HG02678 (cell line): ENCODE data around the gene GPX4.

Experiments used
- ATAC-seq: cut with Tn5 transposase; IDR thresholded peaks from one replicate; pipeline ENCODE4 v1.9.1; 2021; ENCODE audit warnings: mild to moderate bottlenecking, moderate library complexity; ENCODE audit not compliant: unreplicated experiment

Gene GPX4

DNA sequence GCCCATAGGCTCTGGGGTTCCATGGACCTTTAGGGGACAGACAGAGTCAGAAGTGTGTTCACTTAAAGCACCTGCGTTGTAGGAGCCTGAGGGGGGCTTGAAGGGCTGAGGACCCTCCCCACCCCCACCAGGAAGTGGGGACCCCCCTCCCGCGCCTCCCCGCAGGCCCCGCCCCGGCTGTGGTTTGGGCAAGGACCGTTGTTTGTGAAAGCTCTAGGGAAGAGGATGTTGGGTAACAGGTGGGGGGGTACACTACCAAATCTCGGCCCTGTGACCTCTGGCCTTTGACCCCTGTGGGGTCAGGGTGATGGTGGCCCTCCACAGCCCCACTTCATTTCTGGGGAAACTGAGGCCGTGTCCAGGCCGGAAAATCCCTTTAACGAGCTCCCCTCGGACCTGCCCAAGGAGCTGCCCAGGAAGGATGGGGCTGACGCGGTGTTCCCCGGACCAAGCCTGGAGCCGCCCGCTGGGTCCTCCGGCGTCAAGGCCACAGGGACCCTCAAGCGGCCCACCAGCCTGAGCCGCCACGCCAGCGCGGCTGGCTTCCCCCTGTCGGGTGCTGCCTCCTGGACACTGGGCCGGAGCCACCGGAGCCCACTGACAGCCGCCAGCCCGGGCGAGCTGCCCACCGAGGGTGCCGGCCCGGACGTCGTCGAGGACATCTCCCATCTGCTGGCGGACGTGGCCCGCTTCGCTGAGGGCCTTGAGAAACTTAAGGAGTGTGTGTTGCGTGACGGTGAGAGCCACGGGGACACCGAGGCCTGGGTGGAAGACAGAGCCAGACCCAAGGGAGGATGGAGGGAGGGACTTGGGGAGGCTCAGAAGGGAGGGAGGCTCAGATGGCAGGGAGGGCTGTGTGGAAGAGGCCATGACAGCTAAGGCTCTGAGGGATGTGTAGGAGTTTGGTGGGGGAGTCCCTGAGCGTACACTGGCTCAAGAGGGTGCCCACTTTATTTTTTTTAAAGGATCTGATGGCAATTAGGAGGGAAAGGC is 35.5 kb upstream of the GPX4 start:
- no peak for ATAC-seq

GRCh38 chr19:1069009-1069779 is 34.6 kb upstream of the GPX4 start:
- no peak for ATAC-seq

GRCh38 chr19:1070576-1070930 is 33.2 kb upstream of the GPX4 start:
- ATAC-seq: no peak

DNA sequence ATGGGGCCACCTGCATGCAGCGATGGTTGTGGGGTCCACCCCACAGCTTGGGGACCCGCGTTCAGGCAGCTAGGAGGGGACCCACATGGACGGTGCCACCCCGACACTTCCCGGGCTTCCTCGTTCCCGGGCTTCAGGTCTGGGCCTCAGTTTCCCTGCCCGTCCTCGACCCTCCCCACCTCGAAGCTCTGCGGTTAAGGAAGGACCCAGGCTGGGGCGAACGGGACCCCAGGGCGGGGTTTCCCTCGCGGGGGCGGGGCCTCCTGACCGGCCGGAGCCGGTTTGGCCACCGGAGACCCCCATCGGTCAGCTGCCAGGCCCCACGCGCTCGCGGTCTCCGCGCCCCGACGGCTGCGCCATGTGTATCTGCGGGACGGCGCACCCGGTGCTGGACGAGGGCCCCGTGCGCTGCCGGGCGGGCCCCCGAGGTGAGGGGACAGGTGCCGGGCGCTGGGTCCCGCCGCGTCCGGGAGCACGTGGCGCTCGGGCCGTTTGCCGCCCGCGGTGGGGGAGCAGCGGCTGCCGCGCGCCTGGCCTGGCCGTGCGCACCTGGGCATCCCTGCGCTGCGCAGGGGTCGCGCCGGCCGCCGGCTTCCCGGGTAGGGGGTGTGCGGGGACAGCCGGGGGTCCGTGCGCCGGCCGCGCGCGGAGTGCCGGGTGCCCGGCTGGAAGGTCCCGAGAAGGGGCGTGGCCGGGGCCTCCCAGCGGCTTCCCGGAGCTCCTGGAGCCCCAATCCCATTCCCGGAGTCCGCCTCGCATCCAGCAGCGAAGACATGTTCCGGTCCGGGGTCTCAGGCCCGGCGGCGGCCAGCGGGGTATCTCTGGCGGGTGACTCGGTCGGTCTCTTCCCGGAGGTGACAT is 32.6 kb upstream of the GPX4 start:
- ATAC-seq: no peak

GRCh38 chr19:1072371-1073015 is 31.3 kb upstream of the GPX4 start:
- no peak for ATAC-seq

DNA sequence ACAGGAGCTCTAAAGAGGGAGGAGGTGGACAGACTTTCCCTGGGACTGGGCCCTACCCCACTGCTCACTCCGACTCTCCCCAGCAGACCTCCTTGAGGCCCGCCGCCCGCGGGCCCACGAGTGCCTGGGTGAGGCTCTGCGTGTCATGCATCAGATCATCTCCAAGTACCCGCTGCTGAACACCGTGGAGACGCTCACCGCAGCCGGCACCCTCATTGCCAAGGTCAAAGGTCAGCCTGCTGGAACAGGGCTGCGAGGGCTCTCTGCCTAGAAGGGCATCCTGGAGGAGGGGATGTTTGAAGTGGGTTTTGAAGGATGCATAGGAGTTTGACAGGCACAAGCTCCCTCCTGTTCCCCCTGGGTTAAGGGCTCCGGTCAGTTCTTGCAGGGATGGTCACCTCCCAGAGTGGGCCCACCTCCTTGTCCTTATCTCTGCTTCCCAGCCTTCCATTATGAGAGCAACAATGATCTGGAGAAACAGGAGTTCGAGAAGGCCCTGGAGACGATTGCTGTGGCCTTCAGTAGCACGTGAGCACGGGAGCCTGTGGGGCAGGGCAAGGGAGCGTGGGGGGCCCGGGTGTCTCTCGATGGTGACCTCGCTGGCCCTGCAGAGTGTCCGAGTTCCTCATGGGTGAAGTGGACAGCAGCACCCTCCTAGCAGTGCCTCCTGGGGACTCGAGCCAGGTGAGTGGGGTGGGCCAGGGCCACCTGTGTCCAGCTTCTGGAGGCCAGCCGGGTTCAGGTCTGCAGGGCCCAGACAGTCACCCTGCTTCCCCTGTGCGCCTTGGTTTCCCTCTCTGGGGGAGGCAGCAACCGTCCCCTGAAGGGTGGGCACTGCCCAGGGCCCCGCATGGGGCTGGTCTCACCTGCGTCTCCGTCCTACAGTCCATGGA is 30.5 kb upstream of the GPX4 start:
- no peak for ATAC-seq

GRCh38 chr19:1073956-1074517 is 29.8 kb upstream of the GPX4 start:
- no peak for ATAC-seq

DNA sequence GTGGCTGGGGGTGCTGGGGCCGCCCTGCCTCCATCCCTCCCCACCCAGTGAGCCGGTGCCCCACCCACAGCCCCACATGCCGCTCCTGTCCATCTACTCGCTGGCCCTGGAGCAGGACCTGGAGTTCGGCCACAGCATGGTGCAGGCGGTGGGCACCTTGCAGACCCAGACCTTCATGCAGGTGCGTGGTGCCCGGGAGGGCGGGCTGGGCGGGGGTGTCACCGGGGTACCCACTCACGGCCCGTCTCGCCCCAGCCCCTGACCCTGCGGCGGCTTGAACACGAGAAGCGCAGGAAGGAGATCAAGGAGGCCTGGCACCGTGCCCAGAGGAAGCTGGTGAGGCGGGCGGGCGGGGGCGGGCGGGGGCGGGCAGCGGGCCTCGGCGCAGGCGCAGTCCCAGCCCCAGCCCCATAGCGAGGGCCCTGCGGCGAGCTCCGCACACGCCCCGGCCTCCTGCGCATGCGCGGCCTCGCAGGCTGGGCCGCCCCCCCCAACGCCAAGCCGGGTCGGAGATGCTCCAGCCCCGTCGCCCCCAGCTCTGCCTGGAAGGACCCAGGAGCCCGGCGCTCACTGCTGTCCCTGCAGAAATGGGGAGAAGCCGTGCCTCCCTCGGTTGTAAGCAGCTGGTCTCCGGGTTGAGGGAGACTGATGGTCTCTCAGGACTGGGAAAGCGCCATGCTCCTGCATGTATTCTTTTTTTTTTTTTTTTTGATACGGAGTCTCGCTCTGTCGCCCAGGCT is 29.1 kb upstream of the GPX4 start:
- peak; percentile 45 for ATAC-seq

- ATAC-seq: no peak
These were observed 27.8 kb upstream of the GPX4 start for GRCh38 chr19:1076046-1076386.

DNA sequence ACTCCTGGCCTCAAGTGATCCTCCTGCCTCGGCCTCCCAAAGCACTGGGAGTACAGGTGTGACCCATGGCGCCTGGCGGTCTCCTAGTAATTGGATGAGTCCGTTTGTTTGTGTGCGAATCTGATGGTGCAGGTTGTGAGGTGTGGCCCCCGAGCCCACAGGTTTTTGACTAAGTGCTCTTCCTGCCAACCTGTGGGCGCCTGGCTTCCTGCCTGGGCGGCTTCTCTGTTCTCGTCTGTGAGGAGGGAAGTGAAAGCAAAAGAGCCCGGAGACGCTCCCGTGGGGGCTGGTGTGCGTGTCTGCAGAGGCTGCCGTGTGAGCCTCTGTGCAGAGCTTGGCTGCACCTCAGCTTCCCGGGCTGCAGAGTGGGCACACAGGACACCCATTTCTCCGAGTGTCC is 26.8 kb upstream of the GPX4 start:
- peak; percentile 61 for ATAC-seq

GRCh38 chr19:1079566-1080111 is 24.2 kb upstream of the GPX4 start:
- no peak for ATAC-seq

- no peak for ATAC-seq
These were observed 23.2 kb upstream of the GPX4 start for GRCh38 chr19:1080360-1081161.

DNA sequence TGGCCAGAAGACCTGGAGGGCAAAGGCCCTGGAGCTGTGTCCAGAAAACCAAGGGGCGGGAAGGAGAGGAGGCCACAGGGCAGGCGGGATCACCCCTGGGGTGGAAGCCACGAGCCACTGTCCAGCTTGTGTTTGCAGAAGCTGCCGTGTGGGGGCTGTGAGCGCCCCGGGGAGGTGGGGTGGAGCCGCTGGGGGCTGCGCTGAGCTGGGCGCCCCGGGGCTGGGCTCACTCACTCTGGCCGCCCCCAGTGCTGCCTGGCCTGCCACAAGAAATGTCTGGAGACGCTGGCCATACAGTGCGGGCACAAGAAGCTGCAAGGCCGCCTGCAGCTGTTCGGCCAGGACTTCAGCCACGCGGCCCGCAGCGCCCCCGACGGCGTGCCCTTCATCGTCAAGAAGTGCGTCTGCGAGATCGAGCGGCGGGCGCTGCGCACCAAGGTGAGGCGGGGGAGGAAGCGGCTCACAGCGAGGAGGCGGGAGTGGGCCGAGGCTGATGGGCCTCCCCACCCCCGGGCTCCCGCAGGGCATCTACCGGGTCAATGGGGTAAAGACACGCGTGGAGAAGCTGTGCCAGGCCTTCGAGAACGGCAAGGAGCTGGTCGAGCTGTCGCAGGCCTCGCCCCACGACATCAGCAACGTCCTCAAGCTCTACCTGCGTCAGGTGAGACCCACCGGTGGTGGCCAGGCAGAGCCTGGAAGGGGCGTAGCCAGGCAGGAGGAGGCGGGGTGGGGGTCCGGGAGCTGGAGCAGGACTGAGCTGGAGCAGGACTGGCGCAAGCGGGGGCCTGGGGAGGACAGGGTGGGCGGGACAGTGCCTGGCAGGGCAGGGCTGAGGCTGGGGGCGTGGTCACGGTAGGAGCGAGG is 22.3 kb upstream of the GPX4 start:
- ATAC-seq: no peak

GRCh38 chr19:1082165-1082927 is 21.4 kb upstream of the GPX4 start:
- ATAC-seq: no peak

DNA sequence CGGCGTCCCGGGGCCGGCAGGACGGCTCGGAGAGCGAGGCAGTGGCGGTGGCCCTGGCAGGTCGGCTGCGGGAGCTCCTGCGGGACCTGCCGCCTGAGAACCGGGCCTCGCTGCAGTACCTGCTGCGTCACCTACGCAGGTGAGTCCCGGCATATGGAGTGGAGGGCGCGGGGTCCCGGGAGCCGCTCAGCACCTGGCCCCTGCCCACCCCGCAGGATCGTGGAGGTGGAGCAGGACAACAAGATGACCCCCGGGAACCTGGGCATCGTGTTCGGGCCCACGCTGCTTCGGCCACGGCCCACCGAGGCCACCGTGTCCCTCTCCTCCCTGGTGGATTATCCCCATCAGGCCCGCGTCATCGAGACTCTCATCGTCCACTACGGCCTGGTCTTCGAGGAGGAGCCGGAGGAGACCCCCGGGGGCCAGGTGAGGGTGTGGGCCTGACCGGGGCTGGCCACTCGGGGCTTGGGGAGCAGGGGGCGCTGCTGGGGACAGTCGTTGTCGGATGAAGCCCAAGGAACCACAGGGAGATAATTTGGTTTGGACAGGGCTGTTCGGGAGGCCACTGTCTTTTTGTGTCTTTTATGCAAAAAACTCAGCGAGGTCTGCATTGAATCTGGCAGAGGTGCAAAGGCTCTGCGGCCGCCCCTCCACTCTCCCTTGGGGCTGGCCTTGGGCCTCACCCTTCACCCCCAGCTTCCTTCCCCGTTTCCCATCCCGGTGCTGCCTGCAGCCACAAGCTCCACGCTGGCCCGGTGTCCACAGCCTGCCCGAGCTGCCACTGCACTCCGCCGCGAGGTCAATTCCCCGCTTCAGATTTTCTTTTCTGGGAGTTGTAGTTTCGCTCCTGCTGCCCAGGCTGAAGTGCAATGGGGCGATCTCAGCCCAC is 20.6 kb upstream of the GPX4 start:
- ATAC-seq: no peak
